ENCODE data around the gene MUC5B.

The MUC5B gene

GRCh38 chr11:1303973-1304372 is 81.1 kb downstream of the MUC5B start:
- no peak overlapping the region for H3K27ac ChIP-seq (replicated peaks)
- no peak for DNase-seq (ENCODE audit: low read depth in 1 of 2, low spot score in 1 of 2)
- TF ChIP-seq POLR2AphosphoS5 (IDR thresholded peaks at IDR 0.05; ENCODE audit: low read depth) (no peak), REST (IDR thresholded peaks at IDR 0.05; ENCODE audit: insufficient replicate concordance, low read depth) (no peak), CTCF (IDR thresholded peaks at IDR 0.05; ENCODE audit: insufficient read depth, low read length) (no peak), GABPA (IDR thresholded peaks at IDR 0.05; ENCODE audit: low read depth) (no peak), SPI1 (IDR thresholded peaks at IDR 0.05; ENCODE audit: borderline replicate concordance, low read depth) (no peak)
- no peaks in the 10 kb centered on the region for H3K27me3 ChIP-seq (ENCODE audit: insufficient read depth, poor library complexity, severe bottlenecking)
- no peak overlapping the region for H3K4me3 ChIP-seq (replicated peaks; ENCODE audit: insufficient read depth, low read length)

- DNase-seq (ENCODE audit: low read depth in 1 of 2, low spot score in 1 of 2): no peak
- H3K27me3 ChIP-seq (ENCODE audit: insufficient read depth, poor library complexity, severe bottlenecking): no peaks in the 10 kb centered on the region
- H3K27ac ChIP-seq (replicated peaks): no peak overlapping the region
- no peak for TF ChIP-seq GABPA (IDR thresholded peaks at IDR 0.05; ENCODE audit: low read depth)
- TF ChIP-seq REST (IDR thresholded peaks at IDR 0.05; ENCODE audit: insufficient replicate concordance, low read depth): no peak
- no peak for TF ChIP-seq POLR2AphosphoS5 (IDR thresholded peaks at IDR 0.05; ENCODE audit: low read depth)
- no peak for TF ChIP-seq SPI1 (IDR thresholded peaks at IDR 0.05; ENCODE audit: borderline replicate concordance, low read depth)
- TF ChIP-seq CTCF (IDR thresholded peaks at IDR 0.05; ENCODE audit: insufficient read depth, low read length): no peak
- H3K4me3 ChIP-seq (replicated peaks; ENCODE audit: insufficient read depth, low read length): no peak overlapping the region
Observed at GRCh38 chr11:1304380-1304779, 81.5 kb downstream of the MUC5B start.

- TF ChIP-seq CTCF (IDR thresholded peaks at IDR 0.05; ENCODE audit: insufficient read depth, low read length): no peak
- no peak for TF ChIP-seq SPI1 (IDR thresholded peaks at IDR 0.05; ENCODE audit: borderline replicate concordance, low read depth)
- TF ChIP-seq POLR2AphosphoS5 (IDR thresholded peaks at IDR 0.05; ENCODE audit: low read depth): no peak
- TF ChIP-seq REST (IDR thresholded peaks at IDR 0.05; ENCODE audit: insufficient replicate concordance, low read depth): no peak
- H3K4me3 ChIP-seq (replicated peaks; ENCODE audit: insufficient read depth, low read length): no peak overlapping the region
Observed at GRCh38 chr11:1305063-1305495, 82.2 kb downstream of the MUC5B start.

More at GRCh38 chr11:1305063-1305495, 82.2 kb downstream of the MUC5B start:
- no peak for DNase-seq (ENCODE audit: low read depth in 1 of 2, low spot score in 1 of 2)
- Histone ChIP-seq H3K27me3 (ENCODE audit: insufficient read depth, poor library complexity, severe bottlenecking) (no peaks in the 10 kb centered on the region), H3K27ac (replicated peaks) (no peak overlapping the region)
